ENCODE results near the gene CYP2D6.
"Not testable (repeated sequence)": the region's sequence is repeated elsewhere in the genome, so short reads cannot be mapped to it uniquely, and the experiment has no call there.

The CYP2D6 gene

DNA sequence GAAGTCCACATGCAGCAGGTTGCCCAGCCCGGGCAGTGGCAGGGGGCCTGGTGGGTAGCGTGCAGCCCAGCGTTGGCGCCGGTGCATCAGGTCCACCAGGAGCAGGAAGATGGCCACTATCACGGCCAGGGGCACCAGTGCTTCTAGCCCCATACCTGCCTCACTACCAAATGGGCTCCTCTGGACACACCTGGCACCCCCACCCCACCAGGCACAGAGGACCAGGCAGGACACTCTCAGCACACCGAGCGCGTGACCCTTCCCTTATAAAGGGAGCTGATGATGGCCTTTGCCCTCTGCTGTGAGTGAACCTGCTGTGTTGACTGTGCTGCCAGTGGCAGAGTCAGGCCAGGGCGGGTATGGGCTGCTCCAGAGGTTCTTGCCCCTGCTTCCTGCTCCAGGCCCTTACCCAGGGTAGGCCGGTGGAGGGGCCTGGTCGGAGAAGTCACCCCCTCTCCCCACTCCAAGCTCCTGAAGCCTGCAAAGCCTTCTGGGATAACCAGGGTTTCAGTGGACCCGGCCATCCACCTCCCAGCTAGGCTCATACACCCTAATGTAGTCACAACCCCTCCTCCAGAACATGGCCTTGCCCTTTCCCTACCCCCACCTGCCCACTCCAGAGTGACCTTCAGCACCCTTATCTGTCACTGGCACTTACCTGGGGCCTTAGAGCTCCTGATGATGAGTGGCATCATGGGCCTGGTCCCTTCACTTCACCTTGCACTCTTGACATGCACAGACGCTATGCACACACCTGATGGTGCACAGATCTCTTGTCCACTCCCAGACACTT, at the start of gene CYP2D6:
TSS of gene CYP2D6 (minus strand) at position 172 of the 793 bp plus-strand sequence. CDS start at position 153, 19 bp downstream.
- DNase-seq (ENCODE audit: low read depth in 2 of 2) = not testable (repeated sequence)

- no peak for DNase-seq (ENCODE audit: low read depth in 2 of 2)
Measured at GRCh38 chr22:42179616-42180015, 49.0 kb upstream of the CYP2D6 start.

- no peak for DNase-seq (ENCODE audit: low read depth in 2 of 2)
Measured at GRCh38 chr22:42178910-42179519, 48.4 kb upstream of the CYP2D6 start.

DNA sequence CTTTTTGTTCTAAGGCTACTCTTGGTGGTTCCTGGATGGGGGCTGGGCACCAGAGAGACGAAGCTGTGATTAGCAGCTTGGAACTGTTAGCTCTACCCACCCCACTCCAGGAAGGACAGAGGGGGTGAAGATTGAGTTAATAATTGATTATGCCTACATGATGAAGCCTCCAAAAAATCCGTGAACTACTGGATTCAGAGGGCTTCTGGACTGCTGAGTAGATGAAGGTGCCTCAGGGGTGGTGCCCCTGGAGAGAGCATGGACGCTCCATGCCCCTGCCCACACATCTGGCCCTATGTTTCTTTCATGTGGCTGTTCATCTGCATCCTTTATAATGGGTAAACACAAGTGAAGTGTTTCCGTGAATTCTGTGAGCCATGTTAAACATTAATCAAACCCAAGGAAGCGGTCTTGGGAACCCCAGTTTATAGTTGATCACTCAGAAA, 47.3 kb upstream of the CYP2D6 start:
- no peak for DNase-seq (ENCODE audit: low read depth in 2 of 2)

GRCh38 chr22:42176255-42176915, 45.8 kb upstream of the CYP2D6 start:
- DNase-seq (ENCODE audit: low read depth in 2 of 2) = no peak

- DNase-seq (ENCODE audit: low read depth in 2 of 2) = no peak
Measured at GRCh38 chr22:42174062-42174461, 43.5 kb upstream of the CYP2D6 start.

DNA sequence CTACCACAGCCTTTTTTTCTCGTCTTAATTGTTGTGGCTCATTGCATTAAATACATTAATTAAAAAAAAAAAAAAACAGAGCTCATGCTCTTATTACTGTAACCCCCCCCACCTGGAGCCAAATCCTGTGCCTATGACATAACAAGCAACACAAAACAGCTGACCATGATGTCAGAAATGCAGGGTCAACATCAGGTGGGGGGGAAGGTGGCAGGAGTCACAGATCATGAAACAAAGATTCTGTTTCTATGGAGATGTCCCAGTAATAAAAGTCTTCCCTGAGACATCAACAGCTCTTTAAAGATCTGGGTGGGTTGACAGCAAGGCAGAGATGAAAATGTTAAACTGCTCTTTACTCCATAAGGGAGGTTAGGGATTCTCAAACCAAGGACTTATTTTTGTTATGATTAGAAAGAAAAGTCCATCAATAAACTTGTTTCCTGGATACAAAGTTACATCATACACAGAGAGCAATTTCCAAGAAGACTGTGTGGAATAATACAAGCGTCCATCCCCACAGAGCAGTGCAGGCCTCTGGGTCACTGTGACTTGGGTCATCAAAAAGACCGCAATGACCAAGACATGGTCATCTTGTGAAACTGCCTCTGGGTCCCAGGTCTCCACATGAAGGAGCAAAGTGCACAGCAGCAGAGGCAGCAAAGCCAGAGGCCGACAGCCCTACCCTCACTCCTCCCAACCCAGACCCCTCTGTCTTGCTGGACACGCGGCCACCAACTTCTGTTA, 42.7 kb upstream of the CYP2D6 start:
- no peak for DNase-seq (ENCODE audit: low read depth in 2 of 2)

- DNase-seq (ENCODE audit: low read depth in 2 of 2) = no peak
Measured at GRCh38 chr22:42172773-42173172, 42.2 kb upstream of the CYP2D6 start.

GRCh38 chr22:42171946-42172719, 41.5 kb upstream of the CYP2D6 start:
- DNase-seq (ENCODE audit: low read depth in 2 of 2) = no peak

- DNase-seq (ENCODE audit: low read depth in 2 of 2) = no peak
Measured at GRCh38 chr22:42171417-42171816, 40.8 kb upstream of the CYP2D6 start.

DNA sequence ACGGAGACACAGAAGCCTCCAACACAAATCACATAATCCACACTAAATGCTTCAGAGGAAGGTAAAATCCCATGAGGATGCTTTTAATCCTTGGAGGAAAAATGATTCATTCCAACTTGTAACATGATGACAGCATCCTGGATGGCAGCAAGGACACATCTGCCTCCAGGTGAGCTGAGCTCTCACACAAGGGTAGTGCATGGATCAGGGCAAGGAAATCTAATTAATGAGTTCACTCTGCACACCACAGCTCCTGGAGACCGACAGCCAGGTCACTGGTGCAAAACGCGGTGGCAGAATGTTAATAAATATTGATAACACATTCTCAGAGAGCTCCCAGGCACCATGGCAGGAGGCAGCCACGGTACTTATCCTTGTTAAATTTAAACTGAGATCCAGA, 40.3 kb upstream of the CYP2D6 start:
- no peak for DNase-seq (ENCODE audit: low read depth in 2 of 2)

- DNase-seq (ENCODE audit: low read depth in 2 of 2) = peak; percentile 49 to 55
Measured at GRCh38 chr22:42169055-42169469, 38.5 kb upstream of the CYP2D6 start.

DNA sequence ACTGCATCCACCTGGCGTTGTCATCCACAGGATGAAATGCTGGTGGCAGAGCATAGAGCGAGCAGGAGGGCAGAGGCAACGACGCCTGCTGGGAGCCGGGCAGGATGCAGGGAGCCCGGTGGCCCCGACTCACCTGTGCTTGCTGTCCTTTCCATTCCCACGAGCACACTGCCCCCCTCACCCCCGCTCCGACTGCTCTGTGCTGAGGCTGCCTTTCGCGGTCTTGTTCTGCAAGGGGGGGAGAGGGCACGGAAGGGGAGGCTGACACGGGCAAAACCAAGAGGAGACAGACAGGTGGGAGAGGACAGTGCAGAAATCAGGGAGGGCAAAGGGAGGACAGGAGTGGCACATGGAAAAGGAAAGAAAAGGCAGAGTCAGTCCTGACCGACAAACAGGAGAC, 37.9 kb upstream of the CYP2D6 start:
- no peak for DNase-seq (ENCODE audit: low read depth in 2 of 2)

DNA sequence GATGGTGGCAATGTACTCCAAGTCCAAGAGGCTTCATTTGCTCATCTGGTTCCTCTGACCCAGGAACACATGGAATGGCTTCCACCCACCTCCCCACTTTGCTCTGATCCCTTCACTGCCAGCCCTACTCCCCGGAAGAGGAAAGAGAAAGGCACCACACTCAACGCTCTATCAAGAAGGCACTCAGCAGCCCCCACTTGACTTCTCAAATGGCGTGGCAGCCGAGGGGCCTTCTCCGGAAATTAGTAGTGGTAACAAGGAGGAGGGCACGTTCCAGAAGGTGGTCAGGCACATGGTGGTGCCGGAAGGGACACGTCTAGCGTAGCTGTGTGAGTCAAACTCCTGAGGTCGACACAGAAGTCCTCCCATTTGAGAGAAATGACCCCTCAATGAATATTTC, 36.5 kb upstream of the CYP2D6 start:
- DNase-seq (ENCODE audit: low read depth in 2 of 2) = no peak

DNA sequence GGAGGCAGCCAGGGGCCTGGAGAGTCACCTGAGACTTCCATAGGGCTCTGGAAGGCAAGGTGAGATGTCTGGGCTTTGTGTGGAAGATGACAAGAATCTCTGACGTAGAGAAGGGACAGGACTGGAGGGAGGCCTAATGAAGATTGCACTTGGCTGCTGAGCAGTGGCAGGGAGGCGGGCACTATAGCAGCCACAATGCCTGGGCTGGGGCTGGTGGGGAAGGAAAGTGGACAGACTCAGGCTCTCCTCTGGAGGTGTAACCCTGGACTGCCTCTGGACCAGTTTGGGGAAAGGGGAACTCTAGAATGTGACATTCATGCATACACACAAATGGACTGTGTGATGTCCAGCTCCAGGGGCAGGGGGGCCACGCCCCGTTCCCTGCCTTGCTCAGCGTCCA, 34.3 kb upstream of the CYP2D6 start:
- no peak for DNase-seq (ENCODE audit: low read depth in 2 of 2)

DNA sequence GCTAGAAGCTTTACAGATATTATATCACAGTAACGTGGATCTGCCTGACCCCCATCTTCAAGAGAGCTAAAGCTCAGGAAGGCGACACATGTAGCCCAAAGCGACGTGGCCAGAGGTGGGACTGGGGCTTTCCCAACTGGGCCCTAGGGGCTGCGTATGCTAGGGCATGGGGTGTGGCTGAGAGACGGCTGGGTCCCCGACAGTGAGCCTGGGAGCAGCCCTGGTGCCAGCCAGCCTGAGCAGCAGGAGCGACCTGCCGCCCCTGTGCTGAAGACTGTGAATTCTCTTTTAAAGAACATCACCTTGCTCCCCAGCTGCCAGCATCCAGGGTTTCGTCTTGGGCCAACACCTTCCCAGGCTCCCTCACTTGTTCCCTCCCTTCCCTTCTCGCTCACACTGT, 32.9 kb upstream of the CYP2D6 start:
- no peak for DNase-seq (ENCODE audit: low read depth in 2 of 2)

DNA sequence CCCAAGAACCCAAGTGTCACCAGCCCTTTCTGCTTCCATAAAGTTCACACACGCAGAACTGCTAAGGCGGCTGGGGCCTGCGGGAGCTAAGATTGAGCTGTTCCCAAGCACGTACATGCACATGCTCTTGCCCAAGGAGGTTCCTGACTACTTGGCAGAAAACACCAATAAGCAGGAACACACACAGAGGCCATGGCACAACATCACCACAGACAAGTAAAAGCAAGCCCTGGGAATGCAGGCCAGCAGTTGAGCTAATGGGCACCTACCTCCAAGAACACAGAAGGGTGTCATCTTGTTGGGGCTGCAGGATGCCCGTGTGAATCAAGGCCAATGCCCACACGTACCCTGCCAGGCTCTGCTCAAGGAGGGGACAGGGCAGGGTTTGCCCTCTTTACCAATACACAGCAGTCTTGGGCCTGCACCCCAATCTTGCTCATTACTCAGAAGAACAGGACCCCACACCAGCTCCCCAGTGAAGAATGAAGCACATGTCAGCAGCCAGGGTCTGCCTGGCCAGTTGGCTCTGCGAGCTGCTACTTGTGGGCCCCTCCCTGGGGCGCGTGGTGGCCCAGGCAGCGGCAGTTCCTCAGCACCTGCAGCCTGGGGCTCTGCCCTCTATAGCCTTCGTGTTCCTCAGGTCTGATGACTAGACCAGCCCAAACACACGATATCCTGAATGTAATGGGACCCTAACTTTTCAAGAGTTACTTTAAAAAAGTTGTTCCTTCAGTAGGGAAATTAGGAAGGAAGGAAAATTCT, 32.3 kb upstream of the CYP2D6 start:
- DNase-seq (ENCODE audit: low read depth in 2 of 2) = no peak

GRCh38 chr22:42160830-42161696, 30.5 kb upstream of the CYP2D6 start:
- DNase-seq (ENCODE audit: low read depth in 2 of 2) = no peak

DNA sequence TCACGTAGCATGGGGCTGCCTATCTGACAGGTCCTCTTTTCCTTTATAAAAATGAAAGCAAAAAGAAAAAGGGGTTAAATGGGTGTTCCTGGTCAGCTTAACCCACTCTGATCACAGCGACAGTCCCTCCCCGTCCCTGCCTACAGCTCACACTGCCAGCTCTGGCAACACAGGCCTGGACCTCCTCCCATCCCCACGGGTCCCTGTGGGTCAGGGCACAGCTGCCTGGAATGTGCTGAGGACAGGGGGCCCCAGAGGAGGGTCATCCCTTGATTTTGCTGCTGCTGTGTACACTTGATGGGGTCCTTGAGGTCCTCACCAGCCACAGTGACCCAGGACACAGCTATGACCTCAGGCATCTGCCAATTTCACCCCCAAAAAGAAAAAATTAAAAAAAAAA, 29.6 kb upstream of the CYP2D6 start:
- DNase-seq (ENCODE audit: low read depth in 2 of 2) = no peak

Data from stimulated activated CD4-positive, alpha-beta T cell treated with anti-CD3 and anti-CD28 coated beads, Interleukin-1b, Interleukin-23, amount 100 ng/mL, for 4 hours (primary cell).